Measurements from ENCODE around the gene ZG16. TPM values are rescaled to one million over a fixed set of nuclear protein-coding genes. Genes with fewer than 3 reads are reported as not detected.

The ZG16 gene
- total RNA-seq, 2 donors from 2014 or later = not detected

DNA sequence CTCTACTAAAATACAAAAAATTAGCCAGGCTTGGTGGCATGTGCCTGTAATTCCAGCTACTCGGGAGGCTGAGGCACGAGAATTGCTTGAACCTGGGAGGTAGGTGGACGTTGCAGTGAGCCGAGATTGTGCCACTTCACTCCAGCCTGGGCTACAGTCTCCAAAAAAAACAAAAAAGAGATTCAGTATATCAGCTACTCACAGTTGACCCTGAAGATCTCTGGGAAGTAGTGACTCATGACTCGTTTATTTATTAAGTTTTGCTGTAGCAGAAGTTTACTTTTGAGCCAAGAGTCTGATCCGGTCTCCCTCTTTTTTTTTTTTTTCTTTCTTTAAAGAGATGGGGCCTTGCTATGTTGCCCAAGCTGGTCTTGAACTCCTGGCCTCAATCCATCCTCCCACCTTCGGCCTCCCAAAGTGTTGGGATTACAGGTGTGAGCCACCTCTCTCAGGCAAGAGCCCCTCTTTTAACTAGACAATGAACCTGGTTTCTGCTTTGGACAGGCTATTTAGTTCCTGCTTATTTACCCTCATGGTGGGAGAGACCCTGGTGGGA lies 46.6 kb downstream of the ZG16 start:
- DNase-seq (ENCODE audit: low spot score) = no peak
- Mint-ChIP-seq H3K9me3 (no peaks in the 10 kb centered on the region), H3K36me3 (no peaks in the 10 kb centered on the region), H3K27me3 (no peaks in the 10 kb centered on the region), H3K4me3 (peak overlapping the region; percentile 58), H3K4me1 (ENCODE audit: low read depth in 2 of 2) (peaks cover 28 to 36% of the 10 kb centered on the region in 2 donors), H3K27ac (peak overlapping the region; percentile 59 to 64)
- no peak for ATAC-seq

DNA sequence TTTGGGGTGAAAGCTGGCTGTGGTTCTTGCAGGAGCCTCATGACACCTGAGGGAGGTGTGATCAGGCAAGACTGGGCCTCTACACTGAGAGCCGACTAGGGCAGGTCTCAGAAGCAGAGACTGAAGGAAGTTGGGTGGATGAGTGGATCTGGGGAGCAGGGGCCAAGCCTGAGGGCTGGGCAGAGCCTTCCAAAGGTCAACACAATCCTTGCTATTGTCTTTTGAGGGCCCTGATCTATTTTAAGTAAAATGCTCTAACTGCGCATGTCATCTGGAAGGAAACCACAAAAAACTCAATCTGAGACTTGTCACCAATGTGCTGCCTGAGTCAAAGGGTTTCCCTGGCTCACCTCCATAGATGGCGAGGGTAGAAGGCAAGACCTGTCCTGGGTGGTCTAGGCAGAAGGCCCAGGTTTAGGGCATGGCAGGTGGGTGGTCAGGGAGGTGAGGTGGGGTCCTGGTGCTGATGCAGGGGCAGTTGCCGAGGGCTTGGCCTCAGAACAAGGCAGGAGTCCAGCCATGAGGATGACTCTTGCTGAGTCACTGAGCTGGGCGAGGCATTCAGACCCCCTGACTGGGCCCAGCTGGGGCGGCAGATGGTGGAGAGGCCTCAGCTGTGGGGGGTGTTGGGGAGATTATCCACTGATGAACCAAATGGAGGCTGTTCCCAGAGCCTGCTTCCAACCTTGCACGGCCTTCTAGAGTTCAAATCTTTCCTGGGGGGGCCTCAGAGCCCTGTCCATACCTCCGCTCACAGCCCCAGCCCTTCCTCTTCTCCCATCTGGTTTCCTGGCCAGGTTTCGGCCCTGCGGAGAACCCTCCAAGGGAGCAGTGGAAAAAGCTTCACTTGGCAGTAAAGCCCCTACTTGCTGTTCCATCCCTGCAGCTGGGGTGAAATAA lies 47.3 kb downstream of the ZG16 start:
- DNase-seq (ENCODE audit: low spot score) (no peak), ATAC-seq (peak; percentile 46 to 78)
- H3K4me3 Mint-ChIP-seq = peak overlapping the region; percentile 58
- H3K36me3 Mint-ChIP-seq = no peaks in the 10 kb centered on the region
- H3K27me3 Mint-ChIP-seq = no peaks in the 10 kb centered on the region
- H3K9me3 Mint-ChIP-seq = no peaks in the 10 kb centered on the region
- H3K27ac Mint-ChIP-seq = peak overlapping the region; percentile 59 to 64
- H3K4me1 Mint-ChIP-seq (ENCODE audit: low read depth in 2 of 2) = peaks cover 25 to 31% of the 10 kb centered on the region in 2 donors

DNA sequence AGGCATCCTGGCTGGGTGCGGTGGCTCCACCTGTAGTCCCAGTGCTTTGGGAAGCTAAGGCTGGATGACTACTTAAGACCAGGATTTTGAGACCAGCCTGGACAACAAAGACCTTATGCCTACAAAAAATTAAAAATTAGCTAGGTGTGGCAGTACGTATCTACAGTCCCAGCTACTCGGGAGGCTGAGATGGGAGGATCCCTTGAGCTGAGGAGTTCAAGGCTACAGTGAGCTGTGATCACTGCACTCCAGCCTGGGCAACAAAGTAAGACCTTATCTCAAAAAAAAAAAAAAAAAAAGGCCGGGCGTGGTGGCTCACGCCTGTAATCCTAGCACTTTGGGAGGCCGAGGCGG lies 48.3 kb downstream of the ZG16 start:
- H3K4me1 Mint-ChIP-seq (ENCODE audit: low read depth in 2 of 2) = peaks cover 22 to 23% of the 10 kb centered on the region in 2 donors
- no peak overlapping the region for H3K4me3 Mint-ChIP-seq
- no peak for ATAC-seq
- peak overlapping the region in 1 of 2 donors; percentile 53 for H3K27ac Mint-ChIP-seq
- H3K27me3 Mint-ChIP-seq = no peaks in the 10 kb centered on the region
- no peak for DNase-seq (ENCODE audit: low spot score)
- H3K36me3 Mint-ChIP-seq = no peaks in the 10 kb centered on the region
- no peaks in the 10 kb centered on the region for H3K9me3 Mint-ChIP-seq

DNA sequence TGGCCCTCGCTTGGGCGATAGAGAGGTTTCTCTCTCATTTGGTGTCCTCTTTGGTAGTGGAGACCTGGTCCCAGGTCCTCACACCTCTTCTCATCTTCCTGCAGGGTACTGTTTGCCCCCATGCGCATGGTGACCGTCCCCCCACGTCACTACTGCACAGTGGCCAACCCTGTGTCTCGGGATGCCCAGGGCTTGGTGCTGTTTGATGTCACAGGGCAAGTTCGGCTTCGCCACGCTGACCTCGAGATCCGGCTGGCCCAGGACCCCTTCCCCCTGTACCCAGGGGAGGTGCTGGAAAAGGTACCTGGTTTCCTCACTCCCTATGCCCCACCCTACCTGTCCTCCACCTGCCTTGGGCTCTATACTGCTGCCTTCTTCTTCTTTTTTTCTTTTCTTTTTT lies 52.7 kb downstream of the ZG16 start:
- no peak overlapping the region for H3K27ac Mint-ChIP-seq
- no peaks in the 10 kb centered on the region for H3K9me3 Mint-ChIP-seq
- H3K36me3 Mint-ChIP-seq = no peaks in the 10 kb centered on the region

DNA sequence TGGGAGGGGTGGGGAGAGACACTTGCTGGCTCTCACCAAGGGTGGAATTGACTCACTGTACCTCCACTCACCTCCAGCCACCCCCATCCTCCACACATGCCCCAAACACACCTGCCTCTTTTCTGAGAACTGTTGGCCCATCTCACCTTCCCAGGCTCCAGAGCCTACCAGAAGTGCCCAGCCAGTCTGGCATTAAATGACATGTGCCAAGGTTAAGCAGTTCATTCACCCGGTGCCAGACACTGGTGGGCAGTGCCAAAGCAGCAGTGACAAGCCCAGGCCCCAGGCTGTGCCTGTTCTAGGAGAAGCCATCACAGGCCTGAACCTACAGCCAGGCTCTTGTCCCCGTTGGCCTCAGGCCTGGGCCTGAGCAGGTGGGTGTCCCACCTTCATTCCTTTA lies 53.4 kb downstream of the ZG16 start:
- Mint-ChIP-seq H3K36me3 (no peaks in the 10 kb centered on the region), H3K27me3 (no peaks in the 10 kb centered on the region), H3K4me1 (ENCODE audit: low read depth in 2 of 2) (peaks cover 9 to 18% of the 10 kb centered on the region in 2 donors), H3K9me3 (no peaks in the 10 kb centered on the region), H3K4me3 (no peak overlapping the region), H3K27ac (no peak overlapping the region)
- ATAC-seq (no peak), DNase-seq (ENCODE audit: low spot score) (no peak)

More for the DNA sequence above, 52.7 kb downstream of the ZG16 start:
- Mint-ChIP-seq H3K4me1 (ENCODE audit: low read depth in 2 of 2) (peaks cover 9 to 18% of the 10 kb centered on the region in 2 donors), H3K27me3 (no peaks in the 10 kb centered on the region), H3K4me3 (no peak overlapping the region)
- DNase-seq (ENCODE audit: low spot score) = no peak
- no peak for ATAC-seq

Other genes with a start within 250 kb of the ZG16 start
- 100 to 1,000 TPM; 111 to 132 TPM for gene SPN, start 115.0 kb upstream of the ZG16 start, total RNA-seq
- gene QPRT, start 99.1 kb upstream of the ZG16 start, total RNA-seq = 1 to 10 TPM; 3.3 to 5.6 TPM
- gene C16orf54, start 32.3 kb upstream of the ZG16 start, total RNA-seq = 10 to 100 TPM; 15.1 to 17.9 TPM
- 100 to 1,000 TPM in 1 of 2 donors, 10 to 100 TPM in 1; 63.4 to 174 TPM for gene KIF22, start 12.5 kb downstream of the ZG16 start, total RNA-seq
- gene MAZ, start 28.3 kb downstream of the ZG16 start, total RNA-seq = 100 to 1,000 TPM; 241 to 424 TPM
- 1 to 10 TPM in 1 of 2 donors, under 1 TPM in 1; 0.98 to 2.8 TPM for gene PRRT2, start 33.9 kb downstream of the ZG16 start, total RNA-seq
- 10 to 100 TPM; 20.5 to 36.1 TPM for gene PAGR1, start 37.9 kb downstream of the ZG16 start, total RNA-seq
- gene MVP, start 42.2 kb downstream of the ZG16 start, total RNA-seq = 100 to 1,000 TPM in 1 of 2 donors, 10 to 100 TPM in 1; 86.1 to 180 TPM
- gene CDIPT, start 85.0 kb downstream of the ZG16 start, total RNA-seq = 10 to 100 TPM; 60.1 to 62.9 TPM
- gene SEZ6L2, start 121.3 kb downstream of the ZG16 start, total RNA-seq = not detected
- 1 to 10 TPM in 1 of 2 donors, not detected in 1; 1.3 TPM for gene ASPHD1, start 122.2 kb downstream of the ZG16 start, total RNA-seq
- 10 to 100 TPM; 53.6 to 92.7 TPM for gene KCTD13, start 148.0 kb downstream of the ZG16 start, total RNA-seq
- 10 to 100 TPM; 44.3 to 51.6 TPM for gene TMEM219, start 183.8 kb downstream of the ZG16 start, total RNA-seq
- gene TAOK2, start 195.6 kb downstream of the ZG16 start, total RNA-seq = 10 to 100 TPM; 39.6 to 66.8 TPM
- 10 to 100 TPM; 30.0 to 40.8 TPM for gene HIRIP3, start 217.4 kb downstream of the ZG16 start, total RNA-seq
- gene INO80E, start 218.0 kb downstream of the ZG16 start, total RNA-seq = 100 to 1,000 TPM; 101 to 133 TPM
- gene DOC2A, start 232.8 kb downstream of the ZG16 start, total RNA-seq = not detected
- not detected for gene C16orf92, start 244.9 kb downstream of the ZG16 start, total RNA-seq